HepG2 (cell line): Measurements from ENCODE around the gene PSAP. TPM values are rescaled to one million over a fixed set of nuclear protein-coding genes. Genes with fewer than 3 reads are reported as not detected.

Experiments
- ATAC-seq: fragments of 200-7000 bp; cut with Tn5 transposase; 3 replicates; pipeline ENCODE4 v1.9.1; 2020; ENCODE audit warnings: mild to moderate bottlenecking, moderate library complexity
- BruUV-seq: library from RNA; stranded (reverse); fragments of 400-500 nt; replicated peaks from 2 replicates; lab custom pipeline; 2021; lab: Mats Ljungman, UMichigan
- CTCF ChIA-PET: fragments of 300-600 bp; formaldehyde crosslinking; extraction: SDS; loops from one replicate; lab custom pipeline; 2021; ENCODE audit warnings: low total read pairs, inconsistent platforms, low intra/inter-chr PET ratio; lab: Yijun Ruan, JAX
- POLR2A ChIA-PET: fragments of 350-600 bp; sonication (Branson Sonifier 250); formaldehyde crosslinking; loops from one replicate; lab custom pipeline; 2020; ENCODE audit warnings: antibody characterized with exemption, inconsistent platforms; lab: Yijun Ruan, JAX
- DNase-seq: peaks from one replicate; pipeline ENCODE4 v3.0.0-alpha.2; 2015; ENCODE audit warnings: low spot score
- FAIRE-seq: peaks from 3 replicates; lab custom pipeline; 2011; peaks lifted over from hg19 to GRCh38; lab: Jason Lieb, UNC
- H2AFZ ChIP-seq: one replicate; pipeline ENCODE4 v1.6.1; 2011; ENCODE audit warnings: low read length, inconsistent platforms
- H3K27ac ChIP-seq: fragments of 300-600 bp; 3 replicates; pipeline ENCODE4 v1.8.0; 2011; ENCODE audit warnings: mixed run types, mild to moderate bottlenecking, mixed read lengths, low read length, inconsistent platforms; ENCODE audit not compliant: insufficient read depth; ENCODE audit errors: extremely low read length
- H3K27me3 ChIP-seq, 2 experiments: fragments of 200-600 bp in 1 of 2; 2 replicates in 1 of 2; 3 replicates in 1 of 2; pipeline versions ENCODE4 v1.6.0 to v1.8.0; 2011; ENCODE audit warnings: low read length in 2 of 2, mild to moderate bottlenecking in 2 of 2, moderate library complexity in 2 of 2, inconsistent platforms in 1 of 2; ENCODE audit not compliant: insufficient read depth in 2 of 2, control insufficient read depth in 1 of 2
- H3K36me3 ChIP-seq, 2 experiments: fragments of 200-600 bp in 1 of 2; replicated peaks in 1 of 2; 2 replicates in 1 of 2; 3 replicates in 1 of 2; pipeline versions ENCODE4 v1.5.1 to v1.8.0; 2011; ENCODE audit warnings: low read length in 2 of 2, inconsistent platforms in 1 of 2; ENCODE audit not compliant: insufficient read depth in 2 of 2, control insufficient read depth in 1 of 2
- H3K4me1 ChIP-seq: 2 replicates; pipeline ENCODE4 v1.5.1; 2012; ENCODE audit warnings: low read length, inconsistent platforms; ENCODE audit not compliant: insufficient read depth
- H3K4me2 ChIP-seq: 2 replicates; pipeline ENCODE4 v1.6.0; 2011; ENCODE audit warnings: low read depth, low read length, inconsistent platforms
- H3K4me3 ChIP-seq, 3 experiments: fragments of 200-600 bp in 1 of 3; sonication (generic), shearing (Covaris generic) in 1 of 3; replicated peaks in 1 of 3; 2 replicates each; pipeline ENCODE4 v1.5.1; 2011 to 2016; ENCODE audit warnings: low read length in 3 of 3, inconsistent platforms in 2 of 3, low read depth in 2 of 3, mild to moderate bottlenecking in 2 of 3, control low read depth in 1 of 3, mixed read lengths in 1 of 3; ENCODE audit not compliant: insufficient read depth in 1 of 3
- H3K79me2 ChIP-seq: one replicate; pipeline ENCODE4 v1.6.1; 2011; ENCODE audit warnings: low read length, inconsistent platforms; ENCODE audit not compliant: insufficient read depth
- H3K9ac ChIP-seq: 2 replicates; pipeline ENCODE4 v1.6.0; 2011; ENCODE audit warnings: mild to moderate bottlenecking, low read depth, low read length, inconsistent platforms; ENCODE audit not compliant: insufficient read depth
- H3K9me3 ChIP-seq: 2 replicates; pipeline ENCODE4 v1.5.1; 2012; ENCODE audit warnings: mild to moderate bottlenecking, low read length
- H4K20me1 ChIP-seq: 2 replicates; pipeline ENCODE4 v1.6.0; 2011; ENCODE audit warnings: inconsistent platforms, mild to moderate bottlenecking, low read length, moderate library complexity; ENCODE audit not compliant: insufficient read depth
- ETV6 ChIP-seq: sonication (generic); formaldehyde crosslinking; conservative IDR thresholded peaks from 2 replicates; pipeline ENCODE4 v1.4.0; 2020; ENCODE audit warnings: missing genetic modification reagents
- FOXK2 ChIP-seq: fragments of 450-650 bp; IDR thresholded peaks from 2 replicates; pipeline ENCODE4 v1.6.1; 2016
- FOXP1 ChIP-seq, 2 experiments: fragments of 450-650 bp in 1 of 2; IDR thresholded peaks; 2 replicates each; pipeline ENCODE4 v1.6.1; 2017 to 2018; ENCODE audit warnings: antibody characterized with exemption in 1 of 2
- IKZF1 ChIP-seq: fragments of 450-650 bp; IDR thresholded peaks from 2 replicates; pipeline ENCODE4 v1.7.1; 2016
- NR2F1 ChIP-seq, 2 experiments: fragments of 450-650 bp in 1 of 2; formaldehyde crosslinking in 1 of 2; IDR thresholded peaks; 2 replicates each; pipeline versions ENCODE4 v1.5.0 to v1.6.1; 2016 to 2020; ENCODE audit warnings: mild to moderate bottlenecking in 1 of 2, missing compliant biosample characterization in 1 of 2, missing genetic modification reagents in 1 of 2, moderate library complexity in 1 of 2
- RBAK ChIP-seq: sonication (generic); formaldehyde crosslinking; IDR thresholded peaks from 2 replicates; pipeline ENCODE4 v1.5.1; 2020; ENCODE audit warnings: mild to moderate bottlenecking, missing genetic modification reagents
- TCF12 ChIP-seq, 2 experiments: fragments of 450-650 bp in 1 of 2; sonication (generic) in 1 of 2; formaldehyde crosslinking in 1 of 2; IDR thresholded peaks; 2 replicates each; pipeline versions ENCODE4 v1.6.1 to v1.8.0; 2017 to 2022; ENCODE audit warnings: antibody characterized with exemption in 1 of 2, mild to moderate bottlenecking in 1 of 2, missing genetic modification reagents in 1 of 2, moderate library complexity in 1 of 2
- ZBTB21 ChIP-seq: sonication (generic); formaldehyde crosslinking; IDR thresholded peaks from 2 replicates; pipeline ENCODE4 v1.4.0; 2020; ENCODE audit warnings: missing genetic modification reagents
- ZC3H13 ChIP-seq: sonication (generic); formaldehyde crosslinking; IDR thresholded peaks from 2 replicates; pipeline ENCODE4 v1.8.1; 2023; ENCODE audit warnings: mild to moderate bottlenecking, missing genetic modification reagents, moderate library complexity
- ZNF484 ChIP-seq: sonication (generic); formaldehyde crosslinking; IDR thresholded peaks from 2 replicates; pipeline ENCODE4 v1.5.1; 2020; ENCODE audit warnings: mild to moderate bottlenecking, low read depth, missing genetic modification reagents, borderline replicate concordance
- ZNF496 ChIP-seq: sonication (generic); formaldehyde crosslinking; IDR thresholded peaks from 2 replicates; pipeline ENCODE4 v1.8.1; 2023; ENCODE audit warnings: mild to moderate bottlenecking, moderate library complexity, missing genetic modification reagents; ENCODE audit not compliant: insufficient replicate concordance
- ZNF598 ChIP-seq: sonication (generic); formaldehyde crosslinking; IDR thresholded peaks from 2 replicates; pipeline ENCODE4 v1.5.1; 2020; ENCODE audit warnings: mild to moderate bottlenecking, missing genetic modification reagents, borderline replicate concordance
- ZNF703 ChIP-seq: sonication (generic); formaldehyde crosslinking; IDR thresholded peaks from 2 replicates; pipeline ENCODE4 v1.5.1; 2020; ENCODE audit warnings: missing genetic modification reagents, mild to moderate bottlenecking, moderate library complexity, borderline replicate concordance
- ZNF749 ChIP-seq: sonication (generic); formaldehyde crosslinking; IDR thresholded peaks from 2 replicates; pipeline ENCODE4 v1.8.0; 2022; ENCODE audit warnings: mild to moderate bottlenecking, missing genetic modification reagents, moderate library complexity, borderline replicate concordance
- WGBS: methylation state at CpG from one replicate; pipeline ENCODE4 v1.1.6; 2017; ENCODE audit warnings: low lambda C conversion rate; 5-methylcytosine and 5-hydroxymethylcytosine counted together
- in situ Hi-C: cut with HindIII; loops from 2 replicates; pipeline ENCODE4 v1.10.0; 2017; ENCODE audit warnings: low pct_unique_long_range_greater_than_20kb; ENCODE audit not compliant: extremely low pct_ligation_motif_present
- intact Hi-C: fragments of 100-400 bp; cut with micrococcal nuclease; formaldehyde crosslinking; loops from one replicate; pipeline ENCODE4 v1.10.0; 2022; ENCODE audit not compliant: unreplicated experiment
- polyA plus RNA-seq, 8 experiments: library from polyadenylated mRNA; depleted of rRNA in 3 of 8; stranded (reverse) in 7 of 8; unstranded in 1 of 8; fragments of >200 nt; fragmentation: Illumina TruSeq in 4 of 8; extraction: Trizol in 4 of 8; gene quantifications; 2 replicates each; pipeline versions ENCODE4 v1.2.1 to v1.2.3, GENCODE V29; 2011 to 2016; ENCODE audit warnings: low read depth in 4 of 8, missing spikeins in 1 of 8, mixed read lengths in 1 of 8; ENCODE audit not compliant: insufficient read depth in 1 of 8
- total RNA-seq, 5 experiments: library from RNA; depleted of rRNA; stranded (reverse); fragments of >200 nt; fragmentation: Illumina TruSeq; extraction: Trizol; gene quantifications; 2 replicates each; pipeline ENCODE4 v1.2.3, GENCODE V29; 2016; ENCODE audit warnings: low read depth in 1 of 5
- TF ChIP-seq, protein P1 (sequence below): sonication (generic); formaldehyde crosslinking; IDR thresholded peaks from 2 replicates; pipeline ENCODE4 v1.4.0; 2020; ENCODE audit warnings: low read depth, mild to moderate bottlenecking, missing genetic modification reagents
- TF ChIP-seq, protein P2 (sequence below): sonication (generic); formaldehyde crosslinking; IDR thresholded peaks from 2 replicates; pipeline ENCODE4 v1.8.1; 2023; ENCODE audit warnings: mild to moderate bottlenecking, missing genetic modification reagents
- TF ChIP-seq, protein P3 (sequence below): sonication (generic); formaldehyde crosslinking; IDR thresholded peaks from 2 replicates; pipeline ENCODE4 v1.5.1; 2020; ENCODE audit warnings: mild to moderate bottlenecking, missing genetic modification reagents, moderate library complexity

PSAP gene
- total and polyA plus RNA-seq, 2 of the 13 experiments (the other 11 are each of a cell fraction or from before 2014, with no cell fraction given), result 323 to 643 TPM

DNA sequence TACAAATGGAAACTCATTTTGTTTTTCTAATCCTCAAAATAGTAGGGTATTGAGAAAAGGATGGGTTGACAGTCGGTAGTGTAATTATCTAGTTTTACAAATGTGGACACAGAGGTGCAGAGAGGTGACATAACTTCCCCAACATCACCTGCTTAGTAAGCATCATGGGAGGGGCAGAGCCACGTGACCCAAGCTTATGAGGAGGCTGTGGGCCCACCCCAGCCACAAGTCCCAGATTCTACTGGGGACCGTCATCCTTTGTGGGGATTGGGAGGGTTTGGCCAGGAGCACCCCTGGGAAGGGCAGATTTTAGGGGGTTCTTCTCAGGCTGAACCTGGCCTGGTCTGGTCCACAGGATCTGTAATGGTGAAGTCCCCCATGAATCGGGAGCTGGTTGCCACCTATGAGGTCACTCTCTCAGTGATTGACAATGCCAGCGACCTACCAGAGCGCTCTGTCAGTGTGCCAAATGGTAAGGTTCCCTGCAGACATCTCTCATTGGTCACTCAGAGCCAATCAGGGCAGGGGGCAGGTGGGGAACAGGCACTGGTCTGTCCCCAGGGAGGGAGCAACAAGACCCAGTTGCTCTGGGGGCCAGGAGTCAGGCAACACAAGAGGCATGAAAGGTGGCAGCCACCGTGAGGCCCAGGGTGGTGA, 54.2 kb downstream of the PSAP start:
- 20% methylated on average over 5 of the region's 7 CpGs for WGBS
- FAIRE-seq (no peak), DNase-seq (no peak), ATAC-seq (no peak)
- Histone ChIP-seq H3K9me3 (no peaks in the 10 kb centered on the region), H3K4me2 (no peak overlapping the region), H3K36me3 (no peaks in the 10 kb centered on the region), H3K9ac (no peak overlapping the region), H3K27me3 (peaks cover 0 to 3% of the 10 kb centered on the region in 2 experiments; a peak in 2 of 5 replicates), H3K79me2 (no peaks in the 10 kb centered on the region), H3K4me1 (peaks cover 8% of the 10 kb centered on the region; the same call in 1 of the 2 replicates), H4K20me1 (no peaks in the 10 kb centered on the region), H3K27ac (no peak overlapping the region), H3K4me3 (no peak overlapping the region), H2AFZ (no peak overlapping the region)
- intact Hi-C loops (no loop called here), in situ Hi-C loops (no loop called here)
- CTCF ChIA-PET, result no interaction called here
- POLR2A ChIA-PET, result no interaction called here
- no TSS peak for BruUV-seq
- TF ChIP-seq ZC3H13 (CRISPR knock-in tag), result no peak
- TF ChIP-seq, protein P1, sequence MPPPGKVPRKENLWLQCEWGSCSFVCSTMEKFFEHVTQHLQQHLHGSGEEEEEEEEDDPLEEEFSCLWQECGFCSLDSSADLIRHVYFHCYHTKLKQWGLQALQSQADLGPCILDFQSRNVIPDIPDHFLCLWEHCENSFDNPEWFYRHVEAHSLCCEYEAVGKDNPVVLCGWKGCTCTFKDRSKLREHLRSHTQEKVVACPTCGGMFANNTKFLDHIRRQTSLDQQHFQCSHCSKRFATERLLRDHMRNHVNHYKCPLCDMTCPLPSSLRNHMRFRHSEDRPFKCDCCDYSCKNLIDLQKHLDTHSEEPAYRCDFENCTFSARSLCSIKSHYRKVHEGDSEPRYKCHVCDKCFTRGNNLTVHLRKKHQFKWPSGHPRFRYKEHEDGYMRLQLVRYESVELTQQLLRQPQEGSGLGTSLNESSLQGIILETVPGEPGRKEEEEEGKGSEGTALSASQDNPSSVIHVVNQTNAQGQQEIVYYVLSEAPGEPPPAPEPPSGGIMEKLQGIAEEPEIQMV (CRISPR knock-in tag), result no peak
- no peak for TF ChIP-seq ZNF598 (CRISPR knock-in tag)
- no peak for TF ChIP-seq ZNF703 (CRISPR knock-in tag)
- TF ChIP-seq NR2F1 (CRISPR knock-in tag; IDR thresholded peaks at IDR 0.05), result no peak
- no peak for TF ChIP-seq ZBTB21 (CRISPR knock-in tag)
- TF ChIP-seq, protein P2, sequence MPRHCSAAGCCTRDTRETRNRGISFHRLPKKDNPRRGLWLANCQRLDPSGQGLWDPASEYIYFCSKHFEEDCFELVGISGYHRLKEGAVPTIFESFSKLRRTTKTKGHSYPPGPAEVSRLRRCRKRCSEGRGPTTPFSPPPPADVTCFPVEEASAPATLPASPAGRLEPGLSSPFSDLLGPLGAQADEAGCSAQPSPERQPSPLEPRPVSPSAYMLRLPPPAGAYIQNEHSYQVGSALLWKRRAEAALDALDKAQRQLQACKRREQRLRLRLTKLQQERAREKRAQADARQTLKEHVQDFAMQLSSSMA (CRISPR knock-in tag), result no peak
- TF ChIP-seq FOXP1 (IDR thresholded peaks at IDR 0.05), result no peak
- TF ChIP-seq FOXP1 (CRISPR knock-in tag; IDR thresholded peaks at IDR 0.05), result no peak
- no peak for TF ChIP-seq IKZF1
- no peak for TF ChIP-seq ZNF749 (CRISPR knock-in tag)
- TF ChIP-seq, protein P3, sequence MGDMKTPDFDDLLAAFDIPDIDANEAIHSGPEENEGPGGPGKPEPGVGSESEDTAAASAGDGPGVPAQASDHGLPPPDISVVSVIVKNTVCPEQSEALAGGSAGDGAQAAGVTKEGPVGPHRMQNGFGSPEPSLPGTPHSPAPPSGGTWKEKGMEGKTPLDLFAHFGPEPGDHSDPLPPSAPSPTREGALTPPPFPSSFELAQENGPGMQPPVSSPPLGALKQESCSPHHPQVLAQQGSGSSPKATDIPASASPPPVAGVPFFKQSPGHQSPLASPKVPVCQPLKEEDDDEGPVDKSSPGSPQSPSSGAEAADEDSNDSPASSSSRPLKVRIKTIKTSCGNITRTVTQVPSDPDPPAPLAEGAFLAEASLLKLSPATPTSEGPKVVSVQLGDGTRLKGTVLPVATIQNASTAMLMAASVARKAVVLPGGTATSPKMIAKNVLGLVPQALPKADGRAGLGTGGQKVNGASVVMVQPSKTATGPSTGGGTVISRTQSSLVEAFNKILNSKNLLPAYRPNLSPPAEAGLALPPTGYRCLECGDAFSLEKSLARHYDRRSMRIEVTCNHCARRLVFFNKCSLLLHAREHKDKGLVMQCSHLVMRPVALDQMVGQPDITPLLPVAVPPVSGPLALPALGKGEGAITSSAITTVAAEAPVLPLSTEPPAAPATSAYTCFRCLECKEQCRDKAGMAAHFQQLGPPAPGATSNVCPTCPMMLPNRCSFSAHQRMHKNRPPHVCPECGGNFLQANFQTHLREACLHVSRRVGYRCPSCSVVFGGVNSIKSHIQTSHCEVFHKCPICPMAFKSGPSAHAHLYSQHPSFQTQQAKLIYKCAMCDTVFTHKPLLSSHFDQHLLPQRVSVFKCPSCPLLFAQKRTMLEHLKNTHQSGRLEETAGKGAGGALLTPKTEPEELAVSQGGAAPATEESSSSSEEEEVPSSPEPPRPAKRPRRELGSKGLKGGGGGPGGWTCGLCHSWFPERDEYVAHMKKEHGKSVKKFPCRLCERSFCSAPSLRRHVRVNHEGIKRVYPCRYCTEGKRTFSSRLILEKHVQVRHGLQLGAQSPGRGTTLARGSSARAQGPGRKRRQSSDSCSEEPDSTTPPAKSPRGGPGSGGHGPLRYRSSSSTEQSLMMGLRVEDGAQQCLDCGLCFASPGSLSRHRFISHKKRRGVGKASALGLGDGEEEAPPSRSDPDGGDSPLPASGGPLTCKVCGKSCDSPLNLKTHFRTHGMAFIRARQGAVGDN (CRISPR knock-in tag), result no peak
- TF ChIP-seq ETV6 (CRISPR knock-in tag), result no peak
- no peak for TF ChIP-seq RBAK (CRISPR knock-in tag)
- no peak for TF ChIP-seq ZNF496 (CRISPR knock-in tag)
- TF ChIP-seq TCF12 (IDR thresholded peaks at IDR 0.05), result no peak
- TF ChIP-seq TCF12 (CRISPR knock-in tag; IDR thresholded peaks at IDR 0.05), result no peak
- TF ChIP-seq ZNF484 (CRISPR knock-in tag), result no peak
- TF ChIP-seq FOXK2, result no peak
